SH-SY5Y (cell line): ENCODE data around the gene DMWD.

ENCODE experiments used
- GATA2 ChIP-seq: IDR thresholded peaks from 2 replicates; pipeline ENCODE4 v1.6.1; 2011; ENCODE audit warnings: mild to moderate bottlenecking, low read depth, low read length
- GATA3 ChIP-seq: IDR thresholded peaks from 2 replicates; pipeline ENCODE4 v1.6.1; 2011; ENCODE audit warnings: low read depth, mild to moderate bottlenecking, low read length, moderate library complexity

DNA sequence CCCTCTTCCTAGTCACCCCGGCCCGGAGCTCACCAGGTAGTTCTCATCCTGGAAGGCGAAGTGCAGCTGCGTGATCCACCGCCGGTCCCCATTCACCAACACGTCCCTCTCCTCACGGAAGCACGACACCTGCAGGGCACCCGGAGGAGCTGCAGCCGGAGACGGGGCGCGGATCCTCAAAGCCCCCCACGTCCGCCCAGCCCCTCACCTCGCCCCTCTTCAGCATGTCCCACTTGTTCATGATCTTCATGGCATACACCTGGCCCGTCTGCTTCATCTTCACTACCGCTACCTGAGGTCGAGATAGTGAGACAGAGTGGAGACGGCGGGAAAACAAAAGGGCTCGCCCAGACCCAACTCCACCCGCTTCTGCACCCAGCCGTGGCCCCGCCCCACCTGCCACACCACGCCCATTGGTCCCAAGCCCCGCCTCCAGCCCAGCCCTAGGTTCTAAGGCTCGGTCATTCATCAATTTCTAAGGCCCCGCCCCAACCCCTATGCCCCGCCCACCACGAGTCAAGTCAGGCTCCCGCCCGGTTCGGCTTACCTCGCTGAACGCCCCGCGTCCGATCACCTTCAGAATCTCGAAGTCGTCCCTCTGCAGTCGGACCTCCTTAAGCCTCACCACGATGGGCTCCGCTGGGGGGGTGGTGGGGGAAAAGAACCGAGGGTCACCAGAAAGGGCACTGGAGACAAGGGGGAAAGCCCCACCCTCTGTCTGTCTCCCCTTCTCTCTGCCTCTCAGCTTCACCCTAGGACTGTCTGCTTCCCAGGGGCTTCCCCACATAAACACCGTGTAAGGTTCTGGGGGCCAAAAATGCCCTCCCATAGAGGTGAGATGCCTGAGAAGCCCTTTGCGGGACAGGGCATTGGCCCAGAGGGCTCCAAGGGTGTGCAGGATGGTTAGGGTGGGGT is 13.2 kb downstream of the DMWD start:
- TF ChIP-seq GATA2 (no peak), GATA3 (no peak)
